Naive thymus-derived CD8-positive, alpha-beta T cell (primary cell): ENCODE results near the gene TMED8. TPM values are rescaled to one million over a fixed set of nuclear protein-coding genes. Genes with fewer than 3 reads are reported as not detected.
"Not testable (repeated sequence)": the region's sequence is repeated elsewhere in the genome, so short reads cannot be mapped to it uniquely, and the experiment has no call there.

ENCODE experiments used
- ATAC-seq, 2 donors: fragments of 150-1000 bp; cut with Tn5 transposase in 1 of 2; sonication (Bioruptor Pico), chemical (Tn5 transposase) in 1 of 2; 1 replicate in 1 of 2; 2 replicates in 1 of 2; pipeline ENCODE4 v1.10.0; 2021; ENCODE audit warnings: mild to moderate bottlenecking in 2 of 2, moderate library complexity in 2 of 2
- POLR2A ChIA-PET: fragments of 350-600 bp; sonication (Branson Sonifier 250); formaldehyde crosslinking; loops from one replicate; lab custom pipeline; 2021; ENCODE audit warnings: antibody characterized with exemption; lab: Charles Lee
- DNase-seq, 10 donors: peaks; one replicate each; pipeline versions ENCODE4 v3.0.0 to v3.0.0-alpha.2; 2020 to 2022
- H3K27ac Mint-ChIP-seq, 10 donors: one replicate each; pipeline ENCODE4 v1.8.0; 2020 to 2022; ENCODE audit warnings: mild to moderate bottlenecking in 10 of 10, mixed read lengths in 10 of 10, moderate library complexity in 4 of 10, inconsistent platforms in 1 of 10
- H3K27me3 Mint-ChIP-seq, 5 donors: one replicate each; pipeline ENCODE4 v1.8.0; 2021 to 2022; ENCODE audit warnings: mixed read lengths in 5 of 5
- H3K36me3 Mint-ChIP-seq, 3 donors: one replicate each; pipeline ENCODE4 v1.8.0; 2020 to 2022; ENCODE audit warnings: mixed read lengths in 3 of 3, mild to moderate bottlenecking in 2 of 3, inconsistent platforms in 1 of 3
- H3K4me1 Mint-ChIP-seq, 4 donors: one replicate each; pipeline ENCODE4 v1.8.0; 2021 to 2022; ENCODE audit warnings: mixed read lengths in 4 of 4
- H3K4me3 Mint-ChIP-seq, 10 donors: one replicate each; pipeline ENCODE4 v1.8.0; 2020 to 2022; ENCODE audit warnings: mild to moderate bottlenecking in 10 of 10, mixed read lengths in 10 of 10, moderate library complexity in 6 of 10, inconsistent platforms in 1 of 10
- H3K9me3 Mint-ChIP-seq, 9 donors: one replicate each; pipeline ENCODE4 v1.8.0; 2020 to 2022; ENCODE audit warnings: mixed read lengths in 9 of 9, mild to moderate bottlenecking in 3 of 9, inconsistent platforms in 1 of 9, moderate library complexity in 1 of 9
- polyA plus RNA-seq, 3 donors: library from polyadenylated mRNA; unstranded; fragments of 300-500 nt; fragmentation: Illumina TruSeq; gene quantifications; one replicate each; pipeline ENCODE4 v1.2.3, GENCODE V29; 2021
- total RNA-seq, 8 experiments: library from RNA in 2 of 8; stranded (reverse) in 2 of 8; gene quantifications; one replicate each; pipeline ENCODE4 v1.2.3 and lab custom pipeline; 2021 to 2026

The TMED8 gene
- total RNA-seq (1 to 10 TPM; 7.8 to 8.0 TPM), polyA plus RNA-seq (1 to 10 TPM; 1.8 to 3.0 (median 2.1) TPM), total RNA-seq (lab: John Stamatoyannopoulos, UW) (25.1 to 63.8 (median 42.5) reads per million in 6 experiments)

DNA sequence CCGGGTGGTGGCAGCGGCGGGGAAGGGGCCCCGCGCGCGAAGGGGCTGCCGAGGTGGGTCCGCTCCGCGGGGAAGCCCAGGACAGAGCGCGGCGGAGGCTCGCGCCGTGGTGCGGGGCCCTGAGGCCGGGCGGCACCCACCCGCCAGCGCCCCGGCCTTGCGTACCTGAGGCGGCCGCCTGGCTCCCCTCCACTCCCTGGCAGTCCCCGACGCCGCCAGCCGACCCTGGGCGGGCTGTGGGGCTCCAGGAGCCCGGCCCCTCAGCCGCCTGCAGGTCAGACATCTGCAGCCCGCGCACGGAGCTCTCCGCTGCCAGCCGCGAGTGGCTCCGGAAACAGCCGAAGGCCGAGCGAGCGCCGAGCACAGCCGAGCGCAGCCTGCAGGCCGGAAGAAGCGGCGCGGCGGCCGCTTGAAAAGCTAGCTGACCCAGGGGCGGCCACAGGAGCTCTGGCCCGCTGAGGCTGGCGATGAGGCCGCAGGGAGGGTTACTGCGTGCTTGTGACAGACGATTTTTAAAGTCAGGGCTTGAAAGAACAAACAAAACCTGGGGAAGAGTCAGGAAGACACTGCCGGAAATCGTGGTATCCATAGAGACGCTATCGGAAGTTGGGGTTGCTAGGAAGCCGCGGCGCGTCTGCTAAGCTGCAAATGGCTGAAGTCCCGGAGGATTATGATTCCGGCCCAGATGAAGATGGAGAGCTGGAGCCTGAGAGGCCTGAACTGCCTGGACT, at the start of gene TMED8, which contains the start of gene SAMD15:
TMED8 (minus strand) TSS at position 324 of the 731 bp plus-strand sequence; CDS start at position 283, 41 bp downstream.
SAMD15 (plus strand) TSS at position 609 of the 731 bp plus-strand sequence; CDS start at position 649, 40 bp downstream.
- H3K9me3 Mint-ChIP-seq: no peaks in the 10 kb centered on the region
- DNase-seq (peak; percentile 78 to 92 (median 85)), ATAC-seq (peak; percentile 95 to 97)
- POLR2A ChIA-PET: interaction anchor here (0.6 to 3.2 kb wide), 9 partner anchors 12 to 383 kb away, joined by 3 to 28 read pairs (median 3); partner anchors contain the start of genes GSTZ1, POMT2, SNW1 and VIPAS39
- peaks cover 0 to 4% (median 0%) of the 10 kb centered on the region in 5 donors for H3K27me3 Mint-ChIP-seq
- H3K4me1 Mint-ChIP-seq: peaks cover 24 to 41% (median 36%) of the 10 kb centered on the region in 4 donors
- H3K4me3 Mint-ChIP-seq: peak within 1 kb of the TSS in 8 of 10 donors; percentile 89 to 93 (median 92)
- peak within 1 kb of the TSS in 8 of 10 donors; percentile 83 to 94 (median 89) for H3K27ac Mint-ChIP-seq
- H3K36me3 Mint-ChIP-seq: peaks cover 0 to 2% (median 0%) of the 10 kb centered on the region in 3 donors

- Mint-ChIP-seq H3K4me1 (no peaks in the 10 kb centered on the region), H3K9me3 (peaks cover 0 to 15% (median 0%) of the 10 kb centered on the region in 9 donors), H3K27ac (no peak overlapping the region), H3K36me3 (peaks cover 49 to 99% (median 73%) of the 10 kb centered on the region in 3 donors), H3K27me3 (no peaks in the 10 kb centered on the region), H3K4me3 (no peak overlapping the region)
- DNase-seq (no peak), ATAC-seq (no peak)
- POLR2A ChIA-PET: no interaction called here
Observed at GRCh38 chr14:77426396-77426795, 49.5 kb upstream of the TMED8 start.

- Mint-ChIP-seq H3K4me1 (no peaks in the 10 kb centered on the region), H3K4me3 (no peak overlapping the region), H3K27ac (no peak overlapping the region), H3K27me3 (no peaks in the 10 kb centered on the region), H3K9me3 (peaks cover 0 to 31% (median 7%) of the 10 kb centered on the region in 9 donors), H3K36me3 (peaks cover 55 to 87% (median 83%) of the 10 kb centered on the region in 3 donors)
- ATAC-seq (no peak), DNase-seq (no peak)
- POLR2A ChIA-PET: no interaction called here
Observed at GRCh38 chr14:77424862-77425261, 48.0 kb upstream of the TMED8 start.

DNA sequence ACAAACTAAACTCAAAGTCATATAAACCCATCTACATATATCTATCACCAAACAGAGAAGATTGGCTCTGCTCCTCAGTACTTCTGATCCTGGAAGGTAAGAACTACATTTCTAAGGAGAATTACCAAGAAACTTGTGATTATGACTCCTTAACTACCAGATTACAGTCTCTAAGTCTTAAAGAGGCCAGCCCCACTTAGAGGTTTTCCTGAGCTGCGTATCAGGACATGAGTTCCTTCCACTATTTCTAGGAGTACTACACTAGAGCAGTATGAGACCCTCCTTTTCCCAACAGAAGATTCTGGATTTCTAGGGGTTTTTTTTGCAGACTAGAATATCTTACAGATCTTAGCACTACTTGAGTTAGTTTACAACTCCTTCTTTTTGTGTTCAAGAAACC, 46.5 kb upstream of the TMED8 start, which contains the start of gene NOXRED1:
NOXRED1 (minus strand) TSS at position 101 of the 400 bp plus-strand sequence. CDS start 634 bp downstream, outside the sequence.
- Mint-ChIP-seq H3K36me3 (peaks cover 49 to 77% (median 72%) of the 10 kb centered on the region in 3 donors), H3K27me3 (no peaks in the 10 kb centered on the region), H3K4me3 (no peak within 1 kb of the TSS), H3K9me3 (peaks cover 0 to 42% (median 15%) of the 10 kb centered on the region in 9 donors), H3K27ac (no peak within 1 kb of the TSS), H3K4me1 (no peaks in the 10 kb centered on the region)
- POLR2A ChIA-PET: no interaction called here
- ATAC-seq: no peak
- DNase-seq: no peak

GRCh38 chr14:77421201-77421600, 44.3 kb upstream of the TMED8 start:
- Mint-ChIP-seq H3K4me3 (no peak overlapping the region), H3K9me3 (peaks cover 0 to 57% (median 24%) of the 10 kb centered on the region in 9 donors), H3K27me3 (no peaks in the 10 kb centered on the region), H3K4me1 (no peaks in the 10 kb centered on the region), H3K36me3 (peaks cover 46 to 57% (median 50%) of the 10 kb centered on the region in 3 donors), H3K27ac (no peak overlapping the region)
- no peak for DNase-seq
- POLR2A ChIA-PET: no interaction called here
- no peak for ATAC-seq

DNA sequence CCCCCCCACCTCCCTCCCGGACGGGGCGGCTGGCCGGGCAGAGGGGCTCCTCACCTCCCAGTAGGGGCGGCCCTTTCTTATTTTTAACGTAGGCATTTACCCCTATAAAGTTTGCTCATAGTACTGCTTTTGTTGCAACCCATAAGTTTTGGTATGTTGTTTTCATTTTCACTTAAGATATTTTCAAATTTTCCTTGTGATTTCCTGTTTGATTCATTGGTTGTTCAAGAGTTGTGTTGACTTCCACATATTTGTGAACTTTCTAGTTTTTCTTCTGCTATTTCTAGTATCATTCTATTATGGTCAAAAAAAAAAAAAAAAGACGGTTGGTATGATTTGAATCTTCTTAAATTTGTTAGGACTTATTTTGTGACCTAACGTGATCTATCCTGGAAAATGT, 39.9 kb upstream of the TMED8 start:
- Mint-ChIP-seq H3K4me3 (no peak overlapping the region), H3K27ac (no peak overlapping the region), H3K4me1 (no peaks in the 10 kb centered on the region), H3K9me3 (peaks cover 0 to 51% (median 24%) of the 10 kb centered on the region in 9 donors), H3K27me3 (no peaks in the 10 kb centered on the region), H3K36me3 (peaks cover 8 to 24% (median 22%) of the 10 kb centered on the region in 3 donors)
- POLR2A ChIA-PET: no interaction called here
- ATAC-seq (no peak), DNase-seq (no peak)

- DNase-seq, H3K4me1 Mint-ChIP-seq, ATAC-seq, H3K27ac Mint-ChIP-seq, H3K27me3 Mint-ChIP-seq, POLR2A ChIA-PET, H3K4me3 Mint-ChIP-seq: not testable (repeated sequence)
- Mint-ChIP-seq H3K9me3 (peaks cover 0 to 44% (median 24%) of the 10 kb centered on the region in 9 donors), H3K36me3 (peaks cover under 1 to 17% (median 14%) of the 10 kb centered on the region in 3 donors)
Observed at GRCh38 chr14:77416098-77416497, 39.2 kb upstream of the TMED8 start.

- not testable (repeated sequence) for H3K4me3 Mint-ChIP-seq
Observed at GRCh38 chr14:77415403-77416030, 38.6 kb upstream of the TMED8 start.

DNA sequence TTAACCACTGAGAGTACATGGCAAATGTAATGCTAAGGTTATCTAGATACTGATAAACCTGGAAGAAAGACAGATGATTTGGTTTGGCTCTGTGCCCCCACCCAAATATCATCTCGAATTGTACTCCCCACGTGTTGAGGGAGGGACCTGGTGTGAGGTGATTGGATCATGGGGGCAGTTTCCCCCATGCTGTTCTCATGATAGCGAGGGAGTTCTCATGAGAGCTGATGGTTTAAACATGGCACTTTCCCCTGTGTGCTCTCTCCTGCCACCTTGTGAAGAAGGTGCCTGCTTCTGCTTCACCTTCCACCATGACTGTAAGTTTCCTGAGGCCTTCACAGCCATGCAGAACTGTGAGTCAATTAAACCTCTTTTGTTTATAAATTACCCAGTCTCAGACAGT, 32.2 kb upstream of the TMED8 start:
- POLR2A ChIA-PET: no interaction called here
- Mint-ChIP-seq H3K9me3 (no peaks in the 10 kb centered on the region), H3K4me3 (no peak overlapping the region), H3K4me1 (peaks cover 13 to 18% (median 13%) of the 10 kb centered on the region in 4 donors), H3K27ac (no peak overlapping the region), H3K36me3 (peaks cover 0 to 3% (median 0%) of the 10 kb centered on the region in 3 donors), H3K27me3 (peaks cover 0 to 1% (median 0%) of the 10 kb centered on the region in 5 donors)
- DNase-seq: no peak
- ATAC-seq: no peak

More at GRCh38 chr14:77415403-77416030, 38.6 kb upstream of the TMED8 start:
- Mint-ChIP-seq H3K36me3 (peaks cover 0 to 15% (median 13%) of the 10 kb centered on the region in 3 donors), H3K9me3 (peaks cover 0 to 38% (median 23%) of the 10 kb centered on the region in 9 donors)
- H3K4me1 Mint-ChIP-seq, ATAC-seq, DNase-seq, H3K27ac Mint-ChIP-seq, POLR2A ChIA-PET, H3K27me3 Mint-ChIP-seq: not testable (repeated sequence)

GRCh38 chr14:77407158-77407557, 30.3 kb upstream of the TMED8 start:
- peaks cover 13 to 18% (median 13%) of the 10 kb centered on the region in 4 donors for H3K4me1 Mint-ChIP-seq
- H3K27me3 Mint-ChIP-seq: peaks cover 0 to 1% (median 0%) of the 10 kb centered on the region in 5 donors
- peaks cover 0 to 3% (median 0%) of the 10 kb centered on the region in 3 donors for H3K36me3 Mint-ChIP-seq
- peak overlapping the region in 2 of 10 donors; percentile 3 to 48 for H3K4me3 Mint-ChIP-seq
- no peaks in the 10 kb centered on the region for H3K9me3 Mint-ChIP-seq
- ATAC-seq (no peak), DNase-seq (no peak)
- peak overlapping the region in 4 of 10 donors; percentile 8 to 59 (median 28) for H3K27ac Mint-ChIP-seq
- POLR2A ChIA-PET: no interaction called here

GRCh38 chr14:77406718-77407117, 29.8 kb upstream of the TMED8 start:
- DNase-seq: no peak
- Mint-ChIP-seq H3K9me3 (no peaks in the 10 kb centered on the region), H3K4me1 (peaks cover 13 to 18% (median 13%) of the 10 kb centered on the region in 4 donors), H3K36me3 (peaks cover 0 to 3% (median 0%) of the 10 kb centered on the region in 3 donors), H3K4me3 (peak overlapping the region in 2 of 10 donors; percentile 14 to 48), H3K27me3 (peaks cover 0 to 1% (median 0%) of the 10 kb centered on the region in 5 donors), H3K27ac (peak overlapping the region in 3 of 10 donors; percentile 27 to 59 (median 43))
- POLR2A ChIA-PET: no interaction called here
- ATAC-seq: no peak

- Mint-ChIP-seq H3K9me3 (no peaks in the 10 kb centered on the region), H3K27me3 (peaks cover 0 to 1% (median 0%) of the 10 kb centered on the region in 5 donors), H3K4me3 (no peak overlapping the region), H3K4me1 (peaks cover 13 to 18% (median 13%) of the 10 kb centered on the region in 4 donors), H3K27ac (no peak overlapping the region), H3K36me3 (peaks cover 0 to 3% (median 0%) of the 10 kb centered on the region in 3 donors)
- POLR2A ChIA-PET: interaction anchor here (0.6 kb wide), 2 partner anchors 29 to 548 kb away, joined by 3 read pairs; partner anchors contain the start of genes SAMD15 and TMED8
- no peak for ATAC-seq
- DNase-seq: no peak
Observed at GRCh38 chr14:77406086-77406485, 29.2 kb upstream of the TMED8 start.
